HG03521 (cell line): ENCODE results near the gene BACH2.

Source experiments
- ATAC-seq: cut with Tn5 transposase; IDR thresholded peaks from one replicate; pipeline ENCODE4 v1.9.1; 2021; ENCODE audit warnings: mild to moderate bottlenecking, moderate library complexity; ENCODE audit not compliant: unreplicated experiment

BACH2 gene

GRCh38 chr6:90247262-90247661 is 49.4 kb downstream of the BACH2 start:
- no peak for ATAC-seq

GRCh38 chr6:90241229-90241880 is 55.3 kb downstream of the BACH2 start:
- ATAC-seq = no peak

DNA sequence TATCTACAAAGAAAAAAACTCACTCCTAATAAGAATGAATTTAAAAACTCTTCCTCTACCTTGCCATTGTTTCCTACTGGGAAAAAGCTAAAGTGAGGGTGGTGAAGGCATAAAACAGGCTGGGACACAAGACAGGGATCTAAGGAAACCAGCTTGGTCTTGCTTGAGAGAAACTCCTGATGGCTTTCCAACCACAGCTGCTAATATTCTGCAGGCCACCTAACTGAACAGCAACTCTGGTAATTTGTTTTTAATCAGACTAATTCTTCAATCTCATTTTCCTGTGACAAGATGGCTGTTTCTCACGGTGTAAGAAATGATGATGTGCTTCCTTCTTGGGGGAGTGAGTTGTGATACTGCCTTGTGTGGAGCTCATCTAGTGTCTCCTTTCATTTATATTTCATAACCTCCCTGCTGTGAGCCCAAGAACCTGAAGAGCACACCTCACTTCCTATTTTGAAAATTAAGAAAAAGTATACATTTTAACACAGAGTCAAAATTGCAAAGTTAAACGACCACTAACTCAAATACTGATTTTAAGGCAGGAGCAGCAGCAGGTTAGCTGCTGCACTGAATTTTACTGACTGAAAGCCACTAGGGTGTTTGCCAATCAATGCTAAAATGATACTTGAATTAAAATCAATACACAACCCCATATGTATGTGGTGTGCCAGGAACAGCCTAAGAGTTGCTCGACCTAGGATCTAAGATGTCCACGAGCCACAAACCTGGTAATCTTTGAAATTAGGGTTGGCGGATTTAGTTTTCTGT is 58.0 kb downstream of the BACH2 start:
- ATAC-seq = no peak

GRCh38 chr6:90237350-90237990 is 59.2 kb downstream of the BACH2 start:
- ATAC-seq = no peak

DNA sequence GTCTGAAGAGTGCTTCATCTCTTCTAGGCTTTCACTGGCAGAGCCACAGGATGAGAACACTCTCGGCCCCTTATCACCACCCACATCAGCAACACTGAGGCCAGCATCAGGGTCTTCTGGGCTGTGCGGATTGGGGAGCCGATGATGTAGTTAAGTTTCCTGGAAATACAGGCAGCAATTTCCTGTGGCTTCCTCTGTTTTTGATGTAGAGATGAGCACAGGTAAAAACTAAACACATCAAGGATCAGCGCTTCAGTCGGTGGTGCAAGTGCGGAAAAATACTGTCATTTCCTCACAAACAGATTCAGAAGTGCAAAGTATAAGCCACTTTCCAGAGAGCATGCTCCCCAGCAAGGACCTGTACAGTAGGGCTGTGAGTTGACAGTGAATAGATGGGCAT is 62.6 kb downstream of the BACH2 start:
- no peak for ATAC-seq

DNA sequence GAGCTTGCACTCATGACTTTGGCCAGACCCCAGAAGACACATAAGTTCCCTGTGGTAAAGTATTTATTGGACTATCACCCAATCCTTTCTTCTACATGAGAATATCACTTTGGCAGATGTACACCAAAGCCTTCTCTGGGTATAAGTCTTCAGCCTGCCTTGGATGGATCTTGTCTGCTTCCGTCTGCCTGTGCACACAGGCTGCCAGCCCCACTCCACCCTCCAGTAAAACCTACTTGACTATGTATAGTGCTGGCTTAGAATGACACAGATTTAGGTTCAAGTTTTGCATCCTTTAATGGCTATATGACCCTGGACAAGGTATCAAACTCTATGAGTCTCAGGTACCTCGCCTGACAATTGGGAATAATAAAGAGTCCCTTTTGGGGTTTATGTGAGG is 63.4 kb downstream of the BACH2 start:
- ATAC-seq = no peak

DNA sequence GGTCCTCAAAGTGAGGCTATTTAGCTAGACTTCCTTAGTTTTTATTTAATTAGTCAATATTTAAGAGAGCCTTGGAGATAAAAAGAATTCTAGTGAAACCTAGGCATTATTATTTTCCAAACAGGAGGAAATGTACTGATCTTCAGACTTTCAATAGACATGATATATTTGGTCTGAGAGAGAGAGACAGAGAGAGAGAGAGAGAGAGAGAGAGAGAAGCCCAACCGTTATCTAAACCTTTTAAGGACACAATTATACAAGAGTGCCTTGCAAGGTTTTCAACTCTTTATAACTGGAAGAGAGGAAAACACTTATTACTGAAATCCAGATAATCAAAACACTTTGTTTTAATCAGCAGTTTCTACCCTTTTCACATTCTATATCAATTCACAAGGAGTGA is 64.8 kb downstream of the BACH2 start:
- ATAC-seq = no peak

- ATAC-seq = no peak
Measured at GRCh38 chr6:90231308-90231707, 65.3 kb downstream of the BACH2 start.

- no peak for ATAC-seq
Measured at GRCh38 chr6:90230548-90231215, 66.0 kb downstream of the BACH2 start.

DNA sequence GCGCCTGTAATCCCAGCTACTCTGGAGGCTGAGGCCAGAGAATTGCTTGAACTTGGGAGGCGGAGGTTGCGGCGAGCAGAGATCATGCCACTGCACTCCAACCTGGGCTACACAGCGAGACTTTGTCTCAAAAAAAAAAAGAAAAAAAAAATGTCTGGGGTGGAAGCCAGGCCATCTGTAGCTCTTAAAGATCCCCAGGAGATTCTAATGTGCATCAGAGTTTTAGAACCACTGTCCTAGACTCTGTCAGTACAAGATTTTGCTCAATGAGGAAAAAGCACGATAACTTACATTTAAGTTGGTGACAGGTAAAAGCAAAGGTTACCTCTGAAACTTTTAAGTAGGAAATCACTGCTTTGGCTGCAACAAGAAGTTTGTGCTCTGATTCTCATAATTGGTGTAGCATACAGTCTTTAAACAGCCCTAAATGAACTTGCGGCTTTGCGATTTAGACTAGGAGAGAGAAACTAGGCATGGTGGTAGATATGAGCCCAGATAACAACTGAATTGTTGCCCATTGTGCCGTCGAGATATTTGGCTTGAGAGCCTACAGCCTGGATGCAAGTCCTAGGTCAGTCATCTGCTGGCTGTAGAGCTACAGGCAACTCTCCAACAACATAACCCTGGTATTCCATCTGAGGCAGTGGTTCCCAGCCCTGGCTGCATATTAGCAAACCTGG is 67.2 kb downstream of the BACH2 start:
- ATAC-seq = no peak

DNA sequence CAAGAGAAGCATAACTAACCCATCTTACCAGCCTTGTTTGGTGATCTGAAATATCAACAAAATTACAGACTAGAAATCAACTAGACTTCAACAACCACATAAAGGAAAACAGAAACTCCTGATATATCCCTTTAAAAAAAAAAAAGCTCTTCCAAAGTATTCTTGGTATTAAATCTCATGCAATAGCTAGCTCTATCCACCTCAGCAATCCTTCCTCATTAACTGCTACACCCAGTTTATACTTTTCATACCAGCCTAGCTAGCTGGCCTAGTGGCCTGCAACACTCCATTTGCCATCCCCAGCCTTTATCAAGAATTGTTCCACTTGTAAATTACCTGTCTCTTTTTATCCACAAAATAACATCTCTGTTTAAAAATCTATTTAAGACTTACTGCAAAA is 69.0 kb downstream of the BACH2 start:
- no peak for ATAC-seq

DNA sequence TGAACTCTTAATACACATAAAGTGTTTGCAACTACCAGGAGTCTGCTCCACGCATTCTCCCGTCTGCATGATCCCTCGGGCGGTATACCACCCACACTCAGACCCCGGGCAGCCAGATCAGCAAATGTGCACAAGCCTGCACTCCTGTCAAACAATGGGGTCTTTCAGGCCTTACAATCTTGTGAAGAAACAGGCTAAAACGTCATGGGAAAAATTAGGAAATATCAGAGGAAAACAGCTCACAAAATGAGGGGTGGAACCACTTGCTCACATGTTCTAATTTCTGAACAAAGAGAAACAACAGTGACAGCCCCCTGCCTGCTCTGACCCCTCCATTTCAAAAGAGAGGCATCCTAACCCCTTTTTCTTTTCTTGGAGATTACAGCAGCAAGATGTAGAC is 69.4 kb downstream of the BACH2 start:
- ATAC-seq = no peak

- no peak for ATAC-seq
Measured at GRCh38 chr6:90226257-90226656, 70.4 kb downstream of the BACH2 start.

DNA sequence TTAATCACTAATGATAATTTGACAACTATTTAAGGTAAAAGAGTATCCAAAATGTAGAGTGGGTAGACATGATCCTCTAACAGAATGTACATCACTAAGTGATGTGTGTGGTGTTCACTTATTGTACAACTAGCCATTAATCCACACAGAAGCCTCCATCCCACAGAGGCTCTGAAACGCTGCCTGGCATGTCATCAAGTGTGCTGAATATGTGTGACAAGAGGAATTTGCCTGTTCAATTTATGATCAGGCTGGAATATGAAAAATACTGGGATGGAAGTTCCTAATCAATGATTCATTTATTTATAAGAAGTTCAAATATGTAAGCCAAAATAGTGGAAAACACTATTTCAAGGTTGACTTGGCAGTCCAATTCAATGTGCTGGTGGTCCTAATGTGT is 72.4 kb downstream of the BACH2 start:
- no peak for ATAC-seq

DNA sequence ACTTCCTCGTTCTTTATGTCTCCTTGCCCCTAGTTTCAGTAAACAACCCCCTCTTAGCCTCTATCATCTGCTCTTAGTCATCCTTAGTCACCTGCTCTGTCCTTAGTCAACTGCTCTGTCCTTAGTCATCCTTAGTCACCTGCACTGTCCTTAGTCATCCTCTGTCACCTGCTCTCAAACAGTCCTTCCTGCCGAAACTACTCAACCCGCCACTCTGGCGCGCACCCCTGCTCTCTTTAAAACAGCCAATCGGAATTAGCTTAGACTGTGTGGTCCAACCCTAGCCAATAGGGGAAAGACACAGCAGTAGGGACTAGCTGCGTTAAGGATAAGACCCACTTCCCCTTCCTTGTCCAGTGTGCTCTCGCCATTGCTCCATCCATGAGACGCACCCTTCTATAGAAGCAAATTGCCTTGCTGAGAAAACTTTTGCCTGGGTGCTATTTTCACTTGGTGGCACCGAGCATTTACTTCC is 73.9 kb downstream of the BACH2 start:
- no peak for ATAC-seq

- no peak for ATAC-seq
Measured at GRCh38 chr6:90222008-90222407, 74.6 kb downstream of the BACH2 start.

DNA sequence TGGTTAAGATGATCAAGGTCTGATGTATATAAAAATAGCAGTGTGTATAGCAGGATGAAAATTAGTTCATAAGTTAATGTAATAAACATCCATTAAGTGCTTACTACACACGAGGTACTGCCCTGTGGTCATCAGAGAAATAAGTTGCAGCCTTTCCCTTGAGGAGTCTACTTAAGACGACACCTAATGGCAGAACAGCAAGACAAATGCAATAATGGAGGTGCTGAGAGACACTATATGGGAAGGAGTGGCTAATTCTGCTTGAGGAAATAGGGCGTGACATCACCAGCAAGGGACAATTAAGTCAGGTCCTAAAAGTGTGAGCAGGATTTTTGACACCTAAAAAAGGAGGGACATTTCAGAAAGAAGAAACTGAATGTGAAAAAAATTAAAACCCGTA is 75.2 kb downstream of the BACH2 start:
- no peak for ATAC-seq

DNA sequence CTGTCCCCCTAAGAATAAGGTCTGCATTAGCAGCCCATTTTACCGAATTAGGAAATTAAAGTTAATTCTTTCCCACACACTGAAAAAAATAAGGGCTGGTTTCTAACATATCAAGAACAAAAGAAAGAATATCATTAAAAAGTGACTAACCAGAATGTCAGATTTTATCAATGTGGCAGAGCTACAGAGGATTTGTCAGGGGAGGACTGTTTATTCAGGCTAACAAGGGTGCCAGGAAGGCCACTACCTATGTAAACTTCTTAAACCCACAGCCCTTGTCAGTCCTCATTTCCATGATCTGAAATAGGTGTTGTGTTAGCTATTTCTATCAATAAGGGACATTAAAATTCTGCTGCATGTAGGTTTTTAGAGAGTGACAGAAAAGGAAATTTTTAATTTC is 76.4 kb downstream of the BACH2 start:
- ATAC-seq = no peak

GRCh38 chr6:90219209-90219985 is 77.2 kb downstream of the BACH2 start:
- no peak for ATAC-seq

DNA sequence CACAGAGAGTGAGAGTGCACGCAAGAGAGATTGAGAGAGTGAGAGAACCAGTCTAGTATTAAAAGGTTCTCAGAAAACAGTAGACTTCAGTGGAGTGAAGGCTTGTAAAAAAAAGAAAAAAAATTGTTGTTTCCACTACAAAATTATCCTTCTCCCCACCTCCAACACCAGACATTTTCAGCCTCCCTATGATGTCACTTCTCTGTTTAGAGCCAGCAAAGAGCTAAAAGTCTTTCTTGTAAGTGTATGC is 77.8 kb downstream of the BACH2 start:
- no peak for ATAC-seq
